NCI-H774 (cell line): ENCODE data around the gene PLCB3.
"Not testable (repeated sequence)": the region's sequence is repeated elsewhere in the genome, so short reads cannot be mapped to it uniquely, and the experiment has no call there.

Source experiments
- DNase-seq: peaks from one replicate; lab custom pipeline; 2025; lab: John Stamatoyannopoulos, UW

The PLCB3 gene

GRCh38 chr11:64237484-64237951 lies 13.8 kb upstream of the PLCB3 start:
- DNase-seq = peak; percentile 98

GRCh38 chr11:64238076-64238475 lies 13.3 kb upstream of the PLCB3 start:
- peak; percentile 16 for DNase-seq

GRCh38 chr11:64238999-64239398 lies 12.3 kb upstream of the PLCB3 start:
- no peak for DNase-seq

- no peak for DNase-seq
These were observed 11.5 kb upstream of the PLCB3 start for GRCh38 chr11:64239662-64240434.

- peak; percentile 98 for DNase-seq
These were observed 10.7 kb upstream of the PLCB3 start, which contains the start of gene FKBP2 for GRCh38 chr11:64240435-64241240. TSS of gene FKBP2 (plus strand) at chr11:64241095. CDS start at chr11:64242388, 1,293 bp downstream.

GRCh38 chr11:64241241-64241490 lies 10.2 kb upstream of the PLCB3 start:
- DNase-seq = peak; percentile 99

GRCh38 chr11:64241491-64242374 lies 9.6 kb upstream of the PLCB3 start:
- DNase-seq = peak; percentile 42

GRCh38 chr11:64243236-64243854 lies 8.0 kb upstream of the PLCB3 start:
- no peak for DNase-seq

- DNase-seq = no peak
These were observed 7.2 kb upstream of the PLCB3 start for GRCh38 chr11:64244107-64244506.

GRCh38 chr11:64244966-64245365 lies 6.4 kb upstream of the PLCB3 start:
- no peak for DNase-seq

GRCh38 chr11:64245401-64245796 lies 5.9 kb upstream of the PLCB3 start:
- DNase-seq = peak; percentile 7

- peak; percentile 21 for DNase-seq
These were observed 5.3 kb upstream of the PLCB3 start for GRCh38 chr11:64245797-64246620.

GRCh38 chr11:64246621-64246870 lies 4.8 kb upstream of the PLCB3 start:
- not testable (repeated sequence) for DNase-seq

GRCh38 chr11:64246871-64247728 lies 4.2 kb upstream of the PLCB3 start, which contains the start of gene PPP1R14B:
TSS of gene PPP1R14B (minus strand) at chr11:64246943. CDS start at chr11:64246673, 270 bp downstream.
- DNase-seq = peak; percentile 82

GRCh38 chr11:64247729-64248531 lies 3.4 kb upstream of the PLCB3 start:
- no peak for DNase-seq

- no peak for DNase-seq
These were observed 2.8 kb upstream of the PLCB3 start for GRCh38 chr11:64248578-64248977.

GRCh38 chr11:64249038-64249437 lies 2.3 kb upstream of the PLCB3 start:
- DNase-seq = no peak

GRCh38 chr11:64249563-64250414 lies 1.5 kb upstream of the PLCB3 start:
- no peak for DNase-seq
